Right cardiac atrium (tissue), 5 donors: ENCODE measurements around the gene PCSK6. TPM values are rescaled to one million over a fixed set of nuclear protein-coding genes. Genes with fewer than 3 reads are reported as not detected.
"Not testable (repeated sequence)": the region's sequence is repeated elsewhere in the genome, so short reads cannot be mapped to it uniquely, and the experiment has no call there.

Experiments used
- ATAC-seq, 2 donors: fragments of 200-7000 bp; cut with Tn5 transposase; one replicate each; pipeline versions ENCODE4 v1.8.0 to v1.9.1; 2020; ENCODE audit warnings: moderate library complexity in 2 of 2, mild to moderate bottlenecking in 1 of 2
- DNase-seq, 3 donors: peaks; one replicate each; pipeline ENCODE4 v3.0.0-alpha.2; 2020
- H3K27ac ChIP-seq: one replicate; pipeline ENCODE4 v1.5.1; 2013; ENCODE audit warnings: mild to moderate bottlenecking, low read length, control low read depth, moderate library complexity
- H3K27me3 ChIP-seq: one replicate; pipeline ENCODE4 v1.6.1; 2013; ENCODE audit not compliant: control insufficient read depth, insufficient read depth
- H3K4me1 ChIP-seq: one replicate; pipeline ENCODE4 v1.6.1; 2013; ENCODE audit warnings: low read length; ENCODE audit not compliant: control insufficient read depth, insufficient read depth
- H3K4me3 ChIP-seq: one replicate; pipeline ENCODE4 v1.5.1; 2013; ENCODE audit warnings: low read length, control low read depth
- H3K9me3 ChIP-seq: one replicate; pipeline ENCODE4 v1.6.1; 2013; ENCODE audit warnings: low read length; ENCODE audit not compliant: control insufficient read depth
- WGBS: extraction: QIAGEN DNeasy Blood & Tissue Kit; methylation state at CpG from one replicate; pipeline ENCODE4 v1.1.7; 2013; 5-methylcytosine and 5-hydroxymethylcytosine counted together
- intact Hi-C, 4 donors: fragments of 100-400 bp; cut with DNase I; formaldehyde crosslinking; loops; one replicate each; pipeline versions ENCODE4 v1.11.0 to v1.14.0; 2022 to 2023
- polyA plus RNA-seq: library from polyadenylated mRNA; stranded (reverse); fragments of 200-250 nt; gene quantifications from one replicate; pipeline ENCODE4 v1.2.3, GENCODE V29; 2013
- total RNA-seq, 4 donors: library from RNA; stranded (reverse); fragmentation: NEBNext Ultra II Directional; extraction: Animal tissue kit (Norgen Biotek cat#: 25700); gene quantifications; one replicate each; pipeline ENCODE4 v1.2.1, GENCODE V29; 2021
- donor health status: healthy with polysubstance abuse.
- donor health status: DM: no; HTN: yes; CAD: no.
- donor health status: DM: no; HTN: no; CAD: no.
- donor health status: DM: no; HTN: yes; CAD: no; lungs with severe emphysema.
- donor health status: DM: yes; HTN: yes; CAD: no.

PCSK6 gene
- total and polyA plus RNA-seq, 5 donors = 7.7 to 21.4 (median 14.2) TPM

- peaks cover 5% of the 10 kb centered on the region for H3K4me1 ChIP-seq
- 76% methylated on average over 9 of the region's 9 CpGs for WGBS
- H3K9me3 ChIP-seq = no peaks in the 10 kb centered on the region
- H3K27me3 ChIP-seq = no peaks in the 10 kb centered on the region
- ATAC-seq = no peak
- H3K27ac ChIP-seq = no peak overlapping the region
- H3K4me3 ChIP-seq = no peak overlapping the region
- intact Hi-C loops = no loop called here
- DNase-seq = no peak
Measured at GRCh38 chr15:101457696-101458095, 31.8 kb downstream of the PCSK6 start.

- ATAC-seq (peak in 1 of 2 donors; percentile 47), DNase-seq (peak in 1 of 3 donors; percentile 65)
- WGBS = 66% methylated on average over 14 of the region's 14 CpGs
- no peaks in the 10 kb centered on the region for H3K27me3 ChIP-seq
- H3K9me3 ChIP-seq = no peaks in the 10 kb centered on the region
- no peak overlapping the region for H3K4me3 ChIP-seq
- H3K27ac ChIP-seq = no peak overlapping the region
- intact Hi-C loops = no loop called here
- peaks cover 7% of the 10 kb centered on the region for H3K4me1 ChIP-seq
Measured at GRCh38 chr15:101456057-101456739, 33.3 kb downstream of the PCSK6 start.

GRCh38 chr15:101455291-101456025, 34.0 kb downstream of the PCSK6 start:
- H3K4me1 ChIP-seq = peaks cover 11% of the 10 kb centered on the region

GRCh38 chr15:101454781-101455180, 34.7 kb downstream of the PCSK6 start:
- DNase-seq, H3K27me3 ChIP-seq, H3K27ac ChIP-seq, ATAC-seq, H3K4me3 ChIP-seq, H3K9me3 ChIP-seq, intact Hi-C loops: not testable (repeated sequence)
- peaks cover 11% of the 10 kb centered on the region for H3K4me1 ChIP-seq
- over 99% methylated on average over 5 of the region's 5 CpGs for WGBS

More at GRCh38 chr15:101455291-101456025, 34.0 kb downstream of the PCSK6 start:
- intact Hi-C loops = no loop called here
- Histone ChIP-seq H3K27me3 (no peaks in the 10 kb centered on the region), H3K27ac (peak overlapping the region; percentile 50), H3K9me3 (no peaks in the 10 kb centered on the region), H3K4me3 (no peak overlapping the region)
- ATAC-seq (peak in 1 of 2 donors; percentile 38), DNase-seq (peak in 1 of 3 donors; percentile 57)
- whole genome bisulfite sequencing = 28% methylated on average over 11 of the region's 11 CpGs

- DNase-seq (no peak), ATAC-seq (no peak)
- H3K9me3 ChIP-seq = no peaks in the 10 kb centered on the region
- no peak overlapping the region for H3K27ac ChIP-seq
- no peak overlapping the region for H3K4me3 ChIP-seq
- intact Hi-C loops = no loop called here
- 90% methylated on average over 8 of the region's 8 CpGs for WGBS
- H3K4me1 ChIP-seq = peaks cover 11% of the 10 kb centered on the region
- no peaks in the 10 kb centered on the region for H3K27me3 ChIP-seq
Measured at GRCh38 chr15:101454365-101454764, 35.1 kb downstream of the PCSK6 start.

- H3K4me3 ChIP-seq = no peak overlapping the region
- WGBS = 95% methylated on average over 20 of the region's 20 CpGs
- ATAC-seq (no peak), DNase-seq (no peak)
- H3K4me1 ChIP-seq = peaks cover 11% of the 10 kb centered on the region
- H3K27me3 ChIP-seq = no peaks in the 10 kb centered on the region
- no peak overlapping the region for H3K27ac ChIP-seq
- no peaks in the 10 kb centered on the region for H3K9me3 ChIP-seq
- intact Hi-C loops = no loop called here
Measured at GRCh38 chr15:101453123-101454120, 36.1 kb downstream of the PCSK6 start.

GRCh38 chr15:101452572-101452971, 36.9 kb downstream of the PCSK6 start:
- intact Hi-C loops = no loop called here
- Histone ChIP-seq H3K27me3 (no peaks in the 10 kb centered on the region), H3K4me1 (peaks cover 11% of the 10 kb centered on the region), H3K9me3 (no peaks in the 10 kb centered on the region), H3K4me3 (no peak overlapping the region), H3K27ac (no peak overlapping the region)
- WGBS = 70% methylated on average over 11 of the region's 11 CpGs
- DNase-seq = no peak
- no peak for ATAC-seq

GRCh38 chr15:101451846-101452245, 37.7 kb downstream of the PCSK6 start:
- H3K4me1 ChIP-seq = peaks cover 11% of the 10 kb centered on the region
- no peak overlapping the region for H3K4me3 ChIP-seq
- intact Hi-C loops = no loop called here
- WGBS = 48% methylated on average over 3 of the region's 3 CpGs
- DNase-seq (no peak), ATAC-seq (no peak)
- H3K27me3 ChIP-seq = no peaks in the 10 kb centered on the region
- H3K9me3 ChIP-seq = no peaks in the 10 kb centered on the region
- no peak overlapping the region for H3K27ac ChIP-seq

- peaks cover 16% of the 10 kb centered on the region for H3K4me1 ChIP-seq
- ATAC-seq = peak; percentile 73 to 79
- intact Hi-C loops = no loop called here
- H3K27me3 ChIP-seq = no peaks in the 10 kb centered on the region
- DNase-seq = peak; percentile 82 to 91 (median 87)
- 28% methylated on average over 19 of the region's 19 CpGs for WGBS
- H3K4me3 ChIP-seq = no peak overlapping the region
- H3K9me3 ChIP-seq = no peaks in the 10 kb centered on the region
- H3K27ac ChIP-seq = no peak overlapping the region
Measured at GRCh38 chr15:101451266-101451799, 38.2 kb downstream of the PCSK6 start.

- Histone ChIP-seq H3K27ac (no peak overlapping the region), H3K27me3 (no peaks in the 10 kb centered on the region), H3K4me3 (no peak overlapping the region), H3K9me3 (no peaks in the 10 kb centered on the region), H3K4me1 (peaks cover 16% of the 10 kb centered on the region)
- no peak for DNase-seq
- intact Hi-C loops = no loop called here
- WGBS = 74% methylated on average over 18 of the region's 18 CpGs
- no peak for ATAC-seq
Measured at GRCh38 chr15:101450403-101451265, 38.9 kb downstream of the PCSK6 start.
